ENCODE results near the gene CALB2.
"Not testable (repeated sequence)": the region's sequence is repeated elsewhere in the genome, so short reads cannot be mapped to it uniquely, and the experiment has no call there.

Gene CALB2, protein sequence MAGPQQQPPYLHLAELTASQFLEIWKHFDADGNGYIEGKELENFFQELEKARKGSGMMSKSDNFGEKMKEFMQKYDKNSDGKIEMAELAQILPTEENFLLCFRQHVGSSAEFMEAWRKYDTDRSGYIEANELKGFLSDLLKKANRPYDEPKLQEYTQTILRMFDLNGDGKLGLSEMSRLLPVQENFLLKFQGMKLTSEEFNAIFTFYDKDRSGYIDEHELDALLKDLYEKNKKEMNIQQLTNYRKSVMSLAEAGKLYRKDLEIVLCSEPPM

DNA sequence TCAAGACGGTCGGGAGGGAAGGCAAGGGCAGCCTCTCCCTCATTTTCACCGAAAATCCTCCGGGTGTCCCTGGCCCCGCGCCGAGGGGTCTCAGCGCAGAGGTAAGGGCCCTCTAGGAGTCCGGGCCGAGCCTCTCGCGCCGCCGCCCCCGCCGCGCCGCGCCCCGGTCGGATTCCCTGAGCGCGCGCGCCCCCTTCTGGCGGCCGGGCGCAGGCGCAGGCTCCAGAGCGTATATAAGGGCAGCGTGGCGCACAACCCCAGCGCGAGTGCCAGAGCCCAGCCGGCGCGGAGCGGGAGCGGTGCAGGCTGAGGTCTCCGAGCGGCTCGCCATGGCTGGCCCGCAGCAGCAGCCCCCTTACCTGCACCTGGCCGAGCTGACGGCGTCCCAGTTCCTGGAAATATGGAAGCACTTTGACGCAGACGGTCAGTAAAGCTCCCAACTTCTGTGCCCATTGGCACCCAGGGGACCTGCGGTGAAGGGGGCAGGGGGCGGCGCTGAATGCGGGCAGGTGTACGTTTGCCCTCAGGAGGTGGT lies at the start of gene CALB2:
TSS of gene CALB2 (plus strand) at position 260 of the 535 bp plus-strand sequence. CDS start at position 330, 70 bp downstream.
- DNase-seq (ENCODE audit: low spot score): peak; percentile 8

DNA sequence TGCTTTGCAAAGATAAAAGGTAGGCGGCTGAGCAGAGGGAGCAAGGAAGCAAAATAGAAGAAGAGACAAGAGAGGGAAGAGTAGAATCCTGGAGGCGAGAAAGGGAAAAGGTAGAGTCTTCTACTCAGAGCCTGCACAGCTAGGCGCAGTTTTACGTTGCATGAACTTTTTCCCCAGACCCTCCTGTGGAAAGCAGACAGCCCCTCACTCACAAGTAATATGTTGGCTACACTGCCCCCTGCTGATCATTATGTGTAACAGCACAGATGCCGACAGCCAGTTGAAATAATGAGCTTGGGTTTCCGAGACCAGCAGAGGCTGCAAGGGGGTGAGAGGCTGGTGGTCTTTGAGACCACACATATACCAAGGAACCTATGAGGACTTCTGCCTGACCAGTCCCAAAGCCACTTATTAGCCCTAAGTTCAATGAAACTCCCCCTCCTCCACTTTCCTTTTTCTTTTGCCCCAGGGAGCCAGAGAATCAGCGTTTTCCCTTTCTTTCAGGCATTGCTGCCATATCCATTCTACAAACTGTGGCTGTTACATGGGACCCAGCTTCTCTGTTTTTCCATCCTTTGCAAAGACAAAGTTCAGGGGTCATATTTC lies 46.9 kb upstream of the CALB2 start:
- DNase-seq (ENCODE audit: low spot score): peak; percentile 37

GRCh38 chr16:71313591-71313990 lies 44.9 kb upstream of the CALB2 start:
- not testable (repeated sequence) for DNase-seq (ENCODE audit: low spot score)

DNA sequence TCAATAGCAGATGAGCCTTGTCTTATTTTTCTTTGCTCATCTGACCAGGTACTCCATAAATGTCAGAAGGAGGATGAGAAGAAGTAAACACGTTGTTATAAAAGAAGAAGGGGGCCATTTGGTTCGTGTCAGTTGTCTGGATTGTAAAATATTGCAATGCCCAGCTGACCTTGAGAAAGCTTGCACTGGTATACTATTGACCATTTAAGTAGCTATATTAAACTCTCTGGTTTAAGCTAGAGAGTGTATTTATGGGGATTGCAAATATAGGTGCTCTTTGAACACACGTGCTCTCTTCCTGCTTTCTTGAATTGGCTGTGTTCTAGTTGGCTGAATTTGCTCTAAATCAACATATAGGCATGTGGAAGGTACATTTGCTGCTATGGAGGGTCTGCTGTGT lies 43.3 kb upstream of the CALB2 start:
- DNase-seq (ENCODE audit: low spot score): no peak

- no peak for DNase-seq (ENCODE audit: low spot score)
Measured at GRCh38 chr16:71319999-71320398, 38.5 kb upstream of the CALB2 start.

DNA sequence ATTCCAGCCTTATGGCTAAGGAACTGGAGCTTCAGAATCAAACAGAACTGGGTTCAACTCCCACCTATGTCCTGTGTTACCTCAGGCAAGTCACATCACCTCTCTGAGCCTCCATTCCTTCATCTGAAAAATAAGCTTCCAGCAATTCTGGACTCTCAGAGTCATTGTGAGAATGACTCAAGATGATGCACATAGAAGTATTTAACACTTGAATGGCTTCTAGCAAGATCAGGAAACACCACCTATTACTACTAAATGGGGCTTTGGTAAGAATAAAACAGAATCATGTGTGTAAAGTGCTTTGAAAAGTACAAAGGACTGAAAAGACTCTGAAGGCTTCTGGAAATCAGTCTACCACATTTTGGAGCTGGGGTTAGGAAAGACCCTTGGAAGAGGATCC lies 30.8 kb upstream of the CALB2 start:
- no peak for DNase-seq (ENCODE audit: low spot score)

- no peak for DNase-seq (ENCODE audit: low spot score)
Measured at GRCh38 chr16:71328151-71328550, 30.4 kb upstream of the CALB2 start.

DNA sequence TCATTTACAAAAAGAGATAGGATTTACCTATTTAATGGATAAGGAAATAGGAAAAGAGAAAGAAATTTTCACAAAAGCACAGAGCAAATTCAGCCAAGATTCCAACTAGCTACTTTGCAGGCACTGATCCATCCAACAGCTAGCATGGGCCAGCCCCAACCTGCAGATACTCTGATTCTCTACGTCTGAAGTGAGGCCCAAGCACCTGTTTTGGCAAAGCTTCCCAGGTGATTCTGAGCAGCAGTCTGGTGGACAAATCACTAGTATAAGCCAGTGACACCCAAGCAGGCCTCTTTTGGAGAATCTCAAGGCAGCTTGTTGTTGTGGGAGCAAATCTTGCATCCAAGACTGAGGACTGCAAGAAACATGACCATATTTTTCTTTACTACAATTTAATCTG lies 20.9 kb upstream of the CALB2 start:
- DNase-seq (ENCODE audit: low spot score): no peak

DNA sequence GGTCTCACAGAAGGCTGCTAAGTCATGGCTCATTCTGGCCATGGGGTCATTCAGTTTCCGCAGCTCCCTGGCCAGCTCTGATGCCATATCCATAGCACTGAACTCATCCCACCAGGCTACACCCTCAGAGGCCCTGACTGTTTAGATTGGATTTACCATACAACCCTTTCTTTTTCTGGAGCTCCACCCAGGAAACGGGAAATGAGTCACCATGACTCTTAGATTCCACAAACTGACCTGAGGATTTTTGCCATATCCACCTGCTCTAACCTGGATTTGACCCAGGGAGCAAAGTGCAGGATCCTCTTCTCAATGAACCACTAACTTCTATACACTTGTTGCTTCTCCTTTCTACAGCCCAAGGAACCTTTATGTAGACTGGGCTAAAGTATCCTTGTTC lies 20.3 kb upstream of the CALB2 start:
- DNase-seq (ENCODE audit: low spot score): no peak

DNA sequence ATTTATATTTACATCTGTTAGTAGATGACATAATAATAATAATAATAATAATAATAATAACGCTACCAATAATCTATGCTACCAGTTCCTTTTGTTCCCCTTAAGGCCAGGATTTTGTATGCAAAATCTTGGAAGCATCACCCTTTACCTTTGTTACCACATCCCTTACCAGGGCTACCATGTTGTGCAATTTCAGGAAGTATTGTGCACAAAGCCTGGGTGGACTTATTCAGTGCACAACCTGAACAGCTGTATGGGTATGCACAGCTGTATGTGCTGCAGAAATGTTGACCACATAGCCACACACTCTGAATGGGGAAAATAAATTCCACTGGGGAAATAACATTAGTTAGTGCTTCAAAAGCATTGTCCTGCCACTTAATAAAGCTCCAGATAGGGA lies 19.9 kb upstream of the CALB2 start:
- no peak for DNase-seq (ENCODE audit: low spot score)

GRCh38 chr16:71339236-71340171 lies 19.0 kb upstream of the CALB2 start:
- no peak for DNase-seq (ENCODE audit: low spot score)

- DNase-seq (ENCODE audit: low spot score): no peak
Measured at GRCh38 chr16:71340406-71340805, 18.1 kb upstream of the CALB2 start.

- DNase-seq (ENCODE audit: low spot score): no peak
Measured at GRCh38 chr16:71341881-71342280, 16.6 kb upstream of the CALB2 start.

DNA sequence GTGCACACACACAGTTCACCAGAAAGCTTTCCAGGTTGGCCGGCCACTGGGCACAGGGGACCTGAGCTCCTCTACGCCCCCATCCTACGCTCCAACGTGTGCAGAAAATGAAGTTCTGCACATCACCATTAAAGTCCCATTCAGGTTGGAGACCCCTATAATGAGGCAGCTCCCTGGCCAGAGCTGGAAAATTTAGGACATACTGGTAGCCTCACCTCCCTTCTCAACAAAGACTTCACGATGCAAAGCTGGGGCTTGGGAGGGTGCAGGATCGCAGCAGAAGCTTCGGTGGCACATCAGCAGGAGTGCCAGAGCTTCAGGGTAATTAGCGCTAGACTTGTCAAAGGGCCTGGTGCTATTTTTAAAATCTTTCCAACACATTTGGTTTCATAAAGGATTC lies 15.4 kb upstream of the CALB2 start:
- no peak for DNase-seq (ENCODE audit: low spot score)

DNA sequence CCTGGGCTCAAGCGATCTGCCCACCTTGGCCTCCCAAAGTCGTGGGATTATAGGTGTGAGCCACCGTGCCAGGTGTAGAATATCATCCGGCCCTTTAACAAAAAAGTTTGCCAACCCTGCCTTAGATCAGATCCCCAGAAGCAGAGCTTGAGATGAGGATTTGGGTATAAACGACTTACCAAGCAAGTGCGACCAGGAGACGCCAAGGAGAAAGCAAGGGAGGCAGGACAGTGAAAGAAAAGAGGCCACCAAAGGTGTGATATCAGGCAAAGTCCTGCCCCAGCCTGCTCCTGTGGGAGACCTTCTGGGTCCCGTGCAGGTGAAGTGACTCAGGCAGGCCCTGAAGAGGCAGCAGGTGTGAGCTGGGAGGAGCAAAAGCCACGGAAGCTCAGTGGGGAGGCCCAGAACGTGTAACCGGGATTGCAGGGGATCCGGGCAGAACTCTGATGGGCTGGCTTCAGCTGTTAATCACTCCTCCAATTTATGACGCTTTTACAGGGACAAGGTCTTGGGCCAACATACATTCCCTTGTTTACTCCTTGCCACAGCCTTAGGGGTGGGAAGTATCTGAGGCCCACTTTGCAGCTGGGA lies 14.1 kb upstream of the CALB2 start:
- DNase-seq (ENCODE audit: low spot score): no peak

DNA sequence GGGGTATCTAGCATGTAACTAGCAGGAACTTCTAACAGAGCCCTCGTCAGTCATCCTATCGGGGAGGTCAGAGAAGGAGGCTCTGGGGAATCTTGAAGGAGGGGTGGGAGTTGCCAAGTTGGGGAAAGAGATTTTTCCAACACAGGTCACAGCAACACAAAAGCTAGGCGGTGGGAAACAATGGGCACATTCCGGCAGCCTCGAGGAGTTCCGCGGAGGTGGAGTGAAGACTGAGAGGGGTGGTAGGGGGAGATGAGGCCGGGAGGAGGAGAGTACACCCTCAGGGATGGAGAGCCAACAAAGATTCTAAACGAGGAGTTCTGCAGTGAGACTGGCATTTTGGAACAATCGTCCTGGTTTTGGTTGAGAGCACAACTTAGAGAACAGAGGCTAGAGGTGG lies 13.5 kb upstream of the CALB2 start:
- no peak for DNase-seq (ENCODE audit: low spot score)

DNA sequence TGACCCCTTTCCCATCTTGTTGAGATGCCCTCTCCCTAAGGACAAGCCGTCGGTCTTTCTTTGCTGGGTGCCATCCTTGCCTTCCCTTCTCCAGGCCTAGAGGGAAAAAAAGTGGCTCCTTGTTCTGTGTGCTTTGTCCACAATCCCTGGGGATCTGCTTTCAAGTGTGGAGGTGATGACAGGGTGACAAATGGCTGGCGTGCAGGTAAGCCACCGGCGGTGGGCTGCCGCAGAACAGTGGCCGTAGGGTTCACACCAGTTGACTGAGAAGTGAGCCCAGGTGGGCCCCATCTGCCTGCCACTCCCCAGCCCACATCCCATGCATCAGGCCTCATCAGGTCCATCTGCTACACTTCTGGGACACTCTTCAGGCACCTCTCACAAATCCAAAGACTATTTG lies 11.4 kb upstream of the CALB2 start:
- no peak for DNase-seq (ENCODE audit: low spot score)

- DNase-seq (ENCODE audit: low spot score): no peak
Measured at GRCh38 chr16:71348262-71349085, 10.0 kb upstream of the CALB2 start.

- DNase-seq (ENCODE audit: low spot score): no peak
Measured at GRCh38 chr16:71350821-71351557, 7.5 kb upstream of the CALB2 start.

DNA sequence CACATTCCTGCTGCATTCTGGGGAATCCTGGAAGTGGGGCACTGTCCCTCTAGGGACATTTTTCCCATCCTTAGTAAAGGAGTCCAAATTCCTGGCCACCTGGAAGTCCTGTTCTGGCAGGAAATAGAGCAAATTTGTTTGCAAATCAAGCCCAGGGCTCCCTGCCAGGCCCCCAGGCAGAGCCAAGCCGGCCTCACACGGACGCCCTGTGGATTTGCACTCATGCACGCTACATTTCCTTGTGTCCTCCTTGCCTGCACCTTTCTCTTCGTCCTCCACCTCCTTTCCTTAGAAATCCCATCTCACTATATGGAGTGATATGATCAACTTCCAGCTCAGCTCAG lies 7.0 kb upstream of the CALB2 start:
- DNase-seq (ENCODE audit: low spot score): no peak

DNA sequence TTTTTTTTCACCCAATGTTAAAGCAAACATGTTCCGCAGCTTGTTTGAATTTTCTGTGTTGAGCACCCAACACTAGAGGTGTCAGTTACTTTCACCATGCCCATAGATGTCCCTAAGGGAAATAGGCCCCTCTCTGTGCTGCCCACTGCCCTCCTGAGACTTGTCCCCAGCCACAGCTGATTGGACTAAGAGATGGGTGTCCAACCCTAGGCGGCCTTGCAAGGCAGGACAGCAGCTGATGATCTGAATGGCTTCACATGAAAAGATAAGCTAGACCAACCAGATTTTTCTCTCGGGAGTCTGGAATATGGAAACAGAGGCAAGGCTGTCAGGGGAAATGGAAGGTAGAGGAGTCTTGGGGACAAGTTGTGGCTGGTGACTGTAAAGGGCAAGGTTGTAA lies 6.1 kb upstream of the CALB2 start:
- no peak for DNase-seq (ENCODE audit: low spot score)
